CD14-positive monocyte (primary cell): ENCODE results near the gene NR2C2AP. TPM values are rescaled to one million over a fixed set of nuclear protein-coding genes. Genes with fewer than 3 reads are reported as not detected.
A peak's percentile ranks its signal among the peaks of the same experiment; 100 is the strongest.

Experiments
- DNase-seq, 3 donors: peaks; one replicate each; pipeline ENCODE4 v3.0.0-alpha.2; 2011 to 2022
- H2AFZ ChIP-seq: 2 replicates; pipeline ENCODE4 v1.6.0; 2012; ENCODE audit warnings: mild to moderate bottlenecking, low read depth, low read length, inconsistent platforms; ENCODE audit not compliant: insufficient read depth, poor library complexity, severe bottlenecking
- H3K27ac ChIP-seq, 2 donors: 1 replicate in 1 of 2; 2 replicates in 1 of 2; pipeline ENCODE4 v1.5.1; 2012 to 2013; ENCODE audit warnings: low read length in 2 of 2, control low read depth in 1 of 2, inconsistent platforms in 1 of 2, low read depth in 1 of 2, mild to moderate bottlenecking in 1 of 2
- H3K27me3 ChIP-seq, 2 donors: one replicate each; pipeline versions ENCODE4 v1.6.0 to v1.6.1; 2011 to 2013; ENCODE audit warnings: low read length in 2 of 2; ENCODE audit not compliant: control insufficient read depth in 2 of 2, insufficient read depth in 2 of 2
- H3K36me3 ChIP-seq, 2 donors: replicated peaks in 1 of 2; 1 replicate in 1 of 2; 2 replicates in 1 of 2; pipeline versions ENCODE4 v1.5.1 to v1.6.1; 2012 to 2013; ENCODE audit warnings: low read length in 2 of 2, control low read depth in 1 of 2, inconsistent platforms in 1 of 2, mild to moderate bottlenecking in 1 of 2; ENCODE audit not compliant: insufficient read depth in 2 of 2, control insufficient read depth in 1 of 2
- H3K4me1 ChIP-seq, 2 donors: 1 replicate in 1 of 2; 2 replicates in 1 of 2; pipeline versions ENCODE4 v1.5.1 to v1.6.1; 2012 to 2013; ENCODE audit warnings: low read length in 2 of 2, control low read depth in 1 of 2, inconsistent platforms in 1 of 2, mild to moderate bottlenecking in 1 of 2, moderate library complexity in 1 of 2; ENCODE audit not compliant: insufficient read depth in 2 of 2, control insufficient read depth in 1 of 2
- H3K4me2 ChIP-seq: replicated peaks from 2 replicates; pipeline ENCODE3; 2012; ENCODE audit warnings: low read length, moderate library complexity, mild to moderate bottlenecking; ENCODE audit not compliant: poor library complexity, severe bottlenecking; ENCODE audit errors: extremely low read depth
- H3K4me3 ChIP-seq, 3 experiments: fragments of 200-600 bp in 1 of 3; sonication (generic) in 1 of 3; replicated peaks in 1 of 3; 1 replicate in 2 of 3; 2 replicates in 1 of 3; pipeline ENCODE4 v1.5.1; 2011 to 2013; ENCODE audit warnings: low read length in 3 of 3, mild to moderate bottlenecking in 3 of 3, control low read depth in 2 of 3, low read depth in 2 of 3, inconsistent platforms in 1 of 3, moderate library complexity in 1 of 3
- H3K79me2 ChIP-seq: 2 replicates; pipeline ENCODE4 v1.6.0; 2012; ENCODE audit warnings: mild to moderate bottlenecking, control low read depth, inconsistent platforms, low read length, moderate library complexity; ENCODE audit not compliant: insufficient read depth
- H3K9ac ChIP-seq: 2 replicates; pipeline ENCODE4 v1.6.0; 2017; ENCODE audit warnings: low read length, mild to moderate bottlenecking; ENCODE audit not compliant: insufficient read depth, poor library complexity, severe bottlenecking
- H3K9me3 ChIP-seq, 2 donors: replicated peaks in 1 of 2; 1 replicate in 1 of 2; 2 replicates in 1 of 2; pipeline versions ENCODE4 v1.5.1 to v1.6.1; 2012 to 2013; ENCODE audit warnings: low read length in 2 of 2, control low read depth in 1 of 2; ENCODE audit not compliant: control insufficient read depth in 1 of 2, insufficient read depth in 1 of 2
- H4K20me1 ChIP-seq: 2 replicates; pipeline ENCODE4 v1.6.0; 2012; ENCODE audit warnings: mild to moderate bottlenecking, low read length, control low read depth, moderate library complexity; ENCODE audit not compliant: insufficient read depth
- H3K27ac Mint-ChIP-seq, 7 donors: one replicate each; pipeline ENCODE4 v1.8.0; 2020; ENCODE audit warnings: mild to moderate bottlenecking in 7 of 7, mixed read lengths in 7 of 7, moderate library complexity in 6 of 7, inconsistent platforms in 2 of 7
- H3K27me3 Mint-ChIP-seq, 3 donors: one replicate each; pipeline ENCODE4 v1.8.0; 2021 to 2022; ENCODE audit warnings: low read depth in 3 of 3, mild to moderate bottlenecking in 3 of 3, mixed read lengths in 3 of 3, moderate library complexity in 3 of 3, inconsistent platforms in 1 of 3
- H3K36me3 Mint-ChIP-seq, 2 donors: one replicate each; pipeline ENCODE4 v1.8.0; 2020; ENCODE audit warnings: mixed read lengths in 2 of 2, inconsistent platforms in 1 of 2, mild to moderate bottlenecking in 1 of 2
- H3K4me1 Mint-ChIP-seq: one replicate; pipeline ENCODE4 v1.8.0; 2020; ENCODE audit warnings: mild to moderate bottlenecking, mixed read lengths
- H3K4me3 Mint-ChIP-seq, 2 donors: one replicate each; pipeline ENCODE4 v1.8.0; 2020; ENCODE audit warnings: mild to moderate bottlenecking in 2 of 2, mixed read lengths in 2 of 2, moderate library complexity in 1 of 2
- H3K9me3 Mint-ChIP-seq, 7 donors: one replicate each; pipeline ENCODE4 v1.8.0; 2020 to 2022; ENCODE audit warnings: mixed read lengths in 7 of 7, mild to moderate bottlenecking in 6 of 7, moderate library complexity in 6 of 7, inconsistent platforms in 2 of 7
- CTCF ChIP-seq: fragments of 200-600 bp; IDR thresholded peaks from one replicate; pipeline ENCODE4 v1.8.0; 2022; ENCODE audit warnings: antibody characterized with exemption, mild to moderate bottlenecking
- WGBS: methylation state at CpG from one replicate; pipeline ENCODE4 v1.1.5; 2013; ENCODE audit warnings: missing lambda C conversion rate; ENCODE audit not compliant: insufficient coverage; 5-methylcytosine and 5-hydroxymethylcytosine counted together
- intact Hi-C, 2 donors: fragments of 100-400 bp; cut with micrococcal nuclease; formaldehyde crosslinking; loops; one replicate each; pipeline versions ENCODE4 v1.15.0 to v1.15.1; 2023
- polyA plus RNA-seq, 3 donors: library from polyadenylated mRNA; depleted of rRNA in 1 of 3; unstranded in 2 of 3; stranded (reverse) in 1 of 3; fragments of 300-500 nt in 2 of 3; fragments of >200 nt in 1 of 3; fragmentation: Illumina TruSeq in 2 of 3; gene quantifications; 1 replicate in 2 of 3; 2 replicates in 1 of 3; pipeline ENCODE4 v1.2.3, GENCODE V29; 2012 to 2021

The NR2C2AP gene
- polyA plus RNA-seq, 3 donors, result 6.4 to 7.8 (median 6.4) TPM

- Mint-ChIP-seq H3K4me1 (peaks cover 24% of the 10 kb centered on the region), H3K27ac (peak within 1 kb of the TSS in 3 of 7 donors; percentile 38 to 62 (median 56)), H3K27me3 (peaks cover 8 to 20% (median 12%) of the 10 kb centered on the region in 3 donors), H3K9me3 (peaks cover 0 to 3% (median 0%) of the 10 kb centered on the region in 7 donors), H3K36me3 (peaks cover 6 to 16% of the 10 kb centered on the region in 2 donors), H3K4me3 (peak within 1 kb of the TSS; percentile 58 to 78)
- no peak within 1 kb of the TSS for H3K9ac ChIP-seq
- no peak within 1 kb of the TSS for H2AFZ ChIP-seq
- peak within 1 kb of the TSS in 1 of 3 experiments; percentile 53 for H3K4me3 ChIP-seq
- no peaks in the 10 kb centered on the region for H3K9me3 ChIP-seq
- H4K20me1 ChIP-seq, result peaks cover 34% of the 10 kb centered on the region
- no peak within 1 kb of the TSS for H3K27ac ChIP-seq
- no peaks in the 10 kb centered on the region for H3K36me3 ChIP-seq
- WGBS, result 20% methylated on average over 56 of the region's 56 CpGs
- peak; percentile 39 to 61 (median 47) for DNase-seq
- H3K27me3 ChIP-seq, result peaks cover 0 to 8% of the 10 kb centered on the region in 2 donors
- intact Hi-C loops, result no loop called here
- TF ChIP-seq CTCF, result no peak
- peak within 1 kb of the TSS; percentile 56 for H3K4me2 ChIP-seq
- peaks cover 10 to 16% of the 10 kb centered on the region in 2 donors for H3K4me1 ChIP-seq
- no peaks in the 10 kb centered on the region for H3K79me2 ChIP-seq
Observed at GRCh38 chr19:19170053-19170872, 33.0 kb downstream of the NR2C2AP start, which contains the start of gene MEF2B. Gene MEF2B, minus strand, starts transcription at chr19:19170263. Its CDS starts 19,528 bp downstream, at chr19:19150735.

GRCh38 chr19:19169236-19170052 lies 33.8 kb downstream of the NR2C2AP start:
- H3K36me3 Mint-ChIP-seq, result peaks cover 6 to 16% of the 10 kb centered on the region in 2 donors
- WGBS, result 86% methylated on average over 8 of the region's 9 CpGs

More at GRCh38 chr19:19169236-19170052, 33.8 kb downstream of the NR2C2AP start:
- DNase-seq, result no peak
- Mint-ChIP-seq H3K9me3 (peaks cover 0 to 3% (median 0%) of the 10 kb centered on the region in 7 donors), H3K27me3 (peaks cover 8 to 20% (median 13%) of the 10 kb centered on the region in 3 donors), H3K4me1 (peaks cover 24% of the 10 kb centered on the region), H3K4me3 (peak overlapping the region; percentile 58 to 78), H3K27ac (no peak overlapping the region)
- Histone ChIP-seq H4K20me1 (peaks cover 31% of the 10 kb centered on the region), H3K9me3 (no peaks in the 10 kb centered on the region), H3K79me2 (no peaks in the 10 kb centered on the region), H3K9ac (no peak overlapping the region), H3K27me3 (peaks cover 0 to 8% of the 10 kb centered on the region in 2 donors), H3K27ac (no peak overlapping the region), H2AFZ (no peak overlapping the region), H3K4me3 (peak overlapping the region in 1 of 3 experiments; percentile 53), H3K36me3 (no peaks in the 10 kb centered on the region), H3K4me1 (peaks cover 10 to 16% of the 10 kb centered on the region in 2 donors), H3K4me2 (peak overlapping the region; percentile 56)
- no peak for TF ChIP-seq CTCF
- intact Hi-C loops, result no loop called here
